Neural crest cell (in vitro differentiated cells): ENCODE measurements around the gene MET. TPM values are rescaled to one million over a fixed set of nuclear protein-coding genes. Genes with fewer than 3 reads are reported as not detected.

Experiments used
- DNase-seq: peaks from one replicate; pipeline ENCODE4 v3.0.0; 2021; ENCODE audit warnings: low read depth, mixed read lengths, low spot score
- H3K27ac Mint-ChIP-seq: one replicate; pipeline ENCODE4 v1.8.0; 2021; ENCODE audit warnings: mild to moderate bottlenecking, mixed read lengths; ENCODE audit not compliant: unreplicated experiment
- H3K27me3 Mint-ChIP-seq: 2 replicates; pipeline ENCODE4 v1.8.0; 2021; ENCODE audit warnings: low read depth, mild to moderate bottlenecking, mixed read lengths
- H3K36me3 Mint-ChIP-seq: 2 replicates; pipeline ENCODE4 v1.8.0; 2021; ENCODE audit warnings: low read depth, mild to moderate bottlenecking, mixed read lengths
- H3K4me1 Mint-ChIP-seq: 2 replicates; pipeline ENCODE4 v1.8.0; 2021; ENCODE audit warnings: mixed read lengths
- H3K4me3 Mint-ChIP-seq: one replicate; pipeline ENCODE4 v1.8.0; 2021; ENCODE audit warnings: mild to moderate bottlenecking, mixed read lengths
- H3K9me3 Mint-ChIP-seq: 2 replicates; pipeline ENCODE4 v1.8.0; 2021; ENCODE audit warnings: mixed read lengths
- CTCF ChIP-seq: fragments of 200-600 bp; sonication (generic); conservative IDR thresholded peaks from 2 replicates; pipeline ENCODE4 v1.5.0; 2021; ENCODE audit warnings: antibody characterized with exemption, mild to moderate bottlenecking
- total RNA-seq: library from RNA; stranded (reverse); gene quantifications from 2 replicates; pipeline ENCODE4 v1.2.1, GENCODE V29; 2021

Gene MET
- total RNA-seq, 1 donor from 2014 or later: 4.0 TPM

GRCh38 chr7:116699722-116700120 is 27.7 kb downstream of the MET start:
- Mint-ChIP-seq H3K9me3 (peaks cover 3% of the 10 kb centered on the region), H3K4me1 (peaks cover 3% of the 10 kb centered on the region), H3K4me3 (no peak overlapping the region), H3K36me3 (no peaks in the 10 kb centered on the region), H3K27me3 (no peaks in the 10 kb centered on the region), H3K27ac (no peak overlapping the region)
- no peak for DNase-seq
- no peak for TF ChIP-seq CTCF

DNA sequence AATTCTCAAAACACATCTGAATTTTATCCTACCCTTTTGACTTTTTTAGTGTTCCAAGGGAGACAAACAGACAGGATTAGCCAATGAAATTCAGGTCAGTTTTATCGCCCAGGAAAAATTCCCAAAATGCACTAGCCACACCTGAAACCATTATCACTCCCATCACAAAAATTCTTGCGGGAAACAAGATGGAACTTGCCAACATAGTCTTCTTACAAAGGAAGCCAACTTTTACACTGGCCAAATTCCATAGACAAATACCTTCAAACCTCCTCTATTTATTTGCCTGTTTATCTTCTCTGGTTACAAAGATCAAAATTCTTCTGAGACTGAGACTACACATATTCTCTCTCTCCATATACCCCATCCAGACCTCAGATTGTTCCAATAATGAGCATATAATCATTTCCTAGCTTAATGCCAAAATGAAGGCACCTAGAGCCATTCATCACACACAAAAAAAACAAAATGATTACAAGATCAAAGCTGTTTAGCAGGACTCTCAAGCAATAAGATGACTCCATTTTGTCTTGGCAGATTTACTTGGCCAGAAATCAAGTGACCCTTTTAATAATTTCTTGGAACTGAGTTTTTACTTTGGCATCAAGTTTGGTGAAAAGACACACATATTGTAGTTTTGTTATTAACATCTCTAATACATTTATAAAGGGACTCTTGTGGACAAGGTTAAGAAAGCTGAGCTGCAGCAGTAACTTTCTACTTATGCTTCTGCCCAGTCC is 30.2 kb downstream of the MET start:
- Mint-ChIP-seq H3K4me1 (no peaks in the 10 kb centered on the region), H3K27ac (no peak overlapping the region), H3K36me3 (no peaks in the 10 kb centered on the region), H3K9me3 (no peaks in the 10 kb centered on the region), H3K27me3 (no peaks in the 10 kb centered on the region), H3K4me3 (no peak overlapping the region)
- DNase-seq: no peak
- TF ChIP-seq CTCF: no peak

GRCh38 chr7:116704650-116705228 is 32.7 kb downstream of the MET start:
- no peak for DNase-seq
- no peaks in the 10 kb centered on the region for H3K4me1 Mint-ChIP-seq
- TF ChIP-seq CTCF: no peak
- no peaks in the 10 kb centered on the region for H3K27me3 Mint-ChIP-seq
- H3K36me3 Mint-ChIP-seq: no peaks in the 10 kb centered on the region
- H3K27ac Mint-ChIP-seq: no peak overlapping the region
- no peak overlapping the region for H3K4me3 Mint-ChIP-seq
- H3K9me3 Mint-ChIP-seq: no peaks in the 10 kb centered on the region

GRCh38 chr7:116705419-116705818 is 33.4 kb downstream of the MET start:
- Mint-ChIP-seq H3K27me3 (no peaks in the 10 kb centered on the region), H3K4me3 (no peak overlapping the region), H3K27ac (no peak overlapping the region), H3K4me1 (no peaks in the 10 kb centered on the region), H3K9me3 (no peaks in the 10 kb centered on the region), H3K36me3 (no peaks in the 10 kb centered on the region)
- no peak for DNase-seq
- no peak for TF ChIP-seq CTCF

- Mint-ChIP-seq H3K27ac (no peak overlapping the region), H3K4me3 (no peak overlapping the region), H3K36me3 (no peaks in the 10 kb centered on the region), H3K4me1 (no peaks in the 10 kb centered on the region), H3K27me3 (no peaks in the 10 kb centered on the region), H3K9me3 (peaks cover under 1% of the 10 kb centered on the region)
- no peak for TF ChIP-seq CTCF
- DNase-seq: no peak
Observed at GRCh38 chr7:116706668-116707126, 34.7 kb downstream of the MET start.
